Subcutaneous abdominal adipose tissue (tissue), 5 donors: ENCODE data around the gene CXXC5.

Experiments
- H3K27ac ChIP-seq: one replicate; pipeline ENCODE4 v1.7.0; 2013; ENCODE audit warnings: low read depth, mild to moderate bottlenecking, inconsistent platforms, low read length, moderate library complexity
- H3K27me3 ChIP-seq, 5 donors: one replicate each; pipeline ENCODE4 v1.7.0; 2013; ENCODE audit warnings: low read length in 5 of 5, inconsistent platforms in 1 of 5; ENCODE audit not compliant: control insufficient read depth in 5 of 5, insufficient read depth in 4 of 5
- H3K36me3 ChIP-seq, 5 donors: one replicate each; pipeline ENCODE4 v1.7.0; 2013; ENCODE audit warnings: low read length in 5 of 5; ENCODE audit not compliant: control insufficient read depth in 5 of 5, insufficient read depth in 5 of 5
- H3K4me1 ChIP-seq, 5 donors: one replicate each; pipeline ENCODE4 v1.7.0; 2013; ENCODE audit warnings: low read length in 5 of 5, mild to moderate bottlenecking in 3 of 5, moderate library complexity in 1 of 5; ENCODE audit not compliant: control insufficient read depth in 5 of 5, insufficient read depth in 5 of 5
- H3K4me3 ChIP-seq, 5 donors: one replicate each; pipeline ENCODE4 v1.7.0; 2013; ENCODE audit warnings: low read length in 5 of 5, low read depth in 1 of 5
- H3K9ac ChIP-seq, 5 donors: one replicate each; pipeline ENCODE4 v1.7.0; 2013; ENCODE audit warnings: low read length in 5 of 5, mild to moderate bottlenecking in 4 of 5, moderate library complexity in 3 of 5
- H3K9me3 ChIP-seq, 5 donors: one replicate each; pipeline ENCODE4 v1.7.0; 2013; ENCODE audit warnings: low read length in 5 of 5; ENCODE audit not compliant: control insufficient read depth in 5 of 5
- donor health status: healthy.
- donor health status: healthy.
- donor health status: healthy.
- donor health status: healthy.
- donor health status: healthy.

CXXC5 gene

GRCh38 chr5:139637438-139638089, 10.6 kb upstream of the CXXC5 start:
- Histone ChIP-seq H3K9me3 (no peaks in the 10 kb centered on the region), H3K27me3 (no peaks in the 10 kb centered on the region), H3K9ac (peak overlapping the region; percentile 71 to 89 (median 83)), H3K4me1 (peaks cover 22 to 65% (median 59%) of the 10 kb centered on the region in 5 donors), H3K4me3 (peak overlapping the region; percentile 59 to 71 (median 69)), H3K27ac (peak overlapping the region; percentile 97), H3K36me3 (peaks cover 0 to 1% (median 0%) of the 10 kb centered on the region in 5 donors)

- Histone ChIP-seq H3K9me3 (no peaks in the 10 kb centered on the region), H3K4me1 (peaks cover 22 to 70% (median 64%) of the 10 kb centered on the region in 5 donors)
Measured at GRCh38 chr5:139638090-139638735, 9.9 kb upstream of the CXXC5 start.

DNA sequence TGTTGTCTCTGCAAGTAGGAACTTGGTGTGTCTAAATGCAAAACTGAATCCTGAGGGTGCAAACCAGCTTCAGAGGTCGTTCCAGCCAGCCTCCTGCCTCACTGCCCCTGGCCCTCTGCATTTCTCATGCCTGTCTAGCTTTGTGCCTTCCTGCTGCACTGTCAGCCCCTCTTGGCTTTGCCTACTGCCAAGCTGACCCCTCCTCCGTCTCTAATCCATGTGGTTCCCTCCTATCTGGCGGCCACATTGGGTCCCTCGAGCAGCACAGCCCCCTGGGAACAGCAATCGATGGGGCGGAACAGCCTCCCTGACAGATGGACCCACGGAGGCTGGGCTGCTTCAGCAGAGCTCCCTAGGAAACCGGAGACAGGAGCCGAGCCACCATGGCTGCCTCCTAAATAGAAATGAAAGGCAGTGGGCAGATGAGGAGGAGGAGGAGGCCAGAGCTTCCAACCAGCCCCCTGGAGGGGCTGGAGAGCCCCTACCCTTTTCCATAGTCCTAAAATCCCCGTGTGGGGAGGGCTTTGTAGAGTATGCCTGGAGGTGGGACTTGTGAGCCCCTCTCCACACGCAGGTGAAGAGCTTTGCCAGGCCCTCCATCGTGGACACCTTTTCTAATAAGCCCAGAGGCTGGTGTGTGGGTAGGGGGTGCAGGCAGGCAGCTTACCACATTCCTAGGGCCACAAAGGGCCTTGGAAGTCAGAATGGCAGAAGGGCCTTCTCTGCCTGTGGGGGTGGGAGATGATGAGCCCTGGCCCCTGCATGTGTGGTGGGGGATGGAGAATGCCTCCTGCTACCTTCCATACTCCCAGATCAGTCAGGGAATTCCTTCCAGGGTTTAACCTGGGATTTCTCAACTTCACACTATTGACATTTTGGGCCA, 9.2 kb upstream of the CXXC5 start:
- Histone ChIP-seq H3K27ac (peak overlapping the region; percentile 97), H3K27me3 (no peaks in the 10 kb centered on the region), H3K9ac (peak overlapping the region in 3 of 5 donors; percentile 83 to 89 (median 83)), H3K9me3 (no peaks in the 10 kb centered on the region), H3K36me3 (no peaks in the 10 kb centered on the region), H3K4me1 (peaks cover 23 to 74% (median 67%) of the 10 kb centered on the region in 5 donors), H3K4me3 (peak overlapping the region; percentile 31 to 69 (median 64))

More at GRCh38 chr5:139638090-139638735, 9.9 kb upstream of the CXXC5 start:
- peak overlapping the region; percentile 59 to 71 (median 69) for H3K4me3 ChIP-seq
- H3K27me3 ChIP-seq, result no peaks in the 10 kb centered on the region
- peak overlapping the region; percentile 97 for H3K27ac ChIP-seq
- no peaks in the 10 kb centered on the region for H3K36me3 ChIP-seq
- peak overlapping the region; percentile 71 to 89 (median 83) for H3K9ac ChIP-seq

DNA sequence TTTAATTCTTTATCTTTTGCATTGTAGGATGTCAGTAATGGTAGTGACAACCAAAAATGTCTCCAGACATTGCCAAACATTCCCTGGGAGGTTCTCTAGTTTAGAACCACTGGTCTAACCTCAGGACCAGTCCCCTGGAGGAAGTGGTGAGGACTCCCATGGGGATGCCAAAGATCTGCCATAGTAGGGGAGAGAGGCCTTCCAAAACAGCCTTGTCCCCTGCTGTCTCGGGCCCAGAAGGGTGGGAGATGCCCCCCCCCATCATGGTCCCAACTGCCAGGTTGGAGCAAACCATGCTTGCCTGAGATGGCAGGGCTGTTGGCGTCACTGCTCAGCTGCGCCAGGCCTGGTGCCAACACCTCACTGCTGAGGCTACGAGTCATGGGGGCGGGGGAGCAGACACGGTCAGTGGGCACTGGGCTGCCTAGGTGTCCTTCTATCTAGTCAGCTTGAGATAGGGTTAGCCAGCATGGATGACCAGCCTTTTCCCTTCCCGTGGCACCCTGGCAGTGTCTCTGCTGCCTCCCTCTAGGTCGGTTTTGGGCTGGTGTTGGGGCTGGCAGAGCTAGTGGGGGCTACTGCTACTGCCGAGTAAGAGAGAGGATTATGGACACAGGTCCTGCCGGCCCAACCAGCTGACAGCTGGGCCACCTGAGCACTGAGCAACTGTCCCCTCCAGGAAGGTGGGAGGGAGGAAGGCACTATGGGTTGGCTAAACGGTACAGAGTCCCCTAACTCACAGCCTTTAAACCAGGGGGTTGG, 8.3 kb upstream of the CXXC5 start:
- no peak overlapping the region for H3K27ac ChIP-seq
- H3K9me3 ChIP-seq, result no peaks in the 10 kb centered on the region
- no peak overlapping the region for H3K4me3 ChIP-seq
- no peaks in the 10 kb centered on the region for H3K36me3 ChIP-seq
- peaks cover 23 to 79% (median 71%) of the 10 kb centered on the region in 5 donors for H3K4me1 ChIP-seq
- no peaks in the 10 kb centered on the region for H3K27me3 ChIP-seq
- no peak overlapping the region for H3K9ac ChIP-seq

DNA sequence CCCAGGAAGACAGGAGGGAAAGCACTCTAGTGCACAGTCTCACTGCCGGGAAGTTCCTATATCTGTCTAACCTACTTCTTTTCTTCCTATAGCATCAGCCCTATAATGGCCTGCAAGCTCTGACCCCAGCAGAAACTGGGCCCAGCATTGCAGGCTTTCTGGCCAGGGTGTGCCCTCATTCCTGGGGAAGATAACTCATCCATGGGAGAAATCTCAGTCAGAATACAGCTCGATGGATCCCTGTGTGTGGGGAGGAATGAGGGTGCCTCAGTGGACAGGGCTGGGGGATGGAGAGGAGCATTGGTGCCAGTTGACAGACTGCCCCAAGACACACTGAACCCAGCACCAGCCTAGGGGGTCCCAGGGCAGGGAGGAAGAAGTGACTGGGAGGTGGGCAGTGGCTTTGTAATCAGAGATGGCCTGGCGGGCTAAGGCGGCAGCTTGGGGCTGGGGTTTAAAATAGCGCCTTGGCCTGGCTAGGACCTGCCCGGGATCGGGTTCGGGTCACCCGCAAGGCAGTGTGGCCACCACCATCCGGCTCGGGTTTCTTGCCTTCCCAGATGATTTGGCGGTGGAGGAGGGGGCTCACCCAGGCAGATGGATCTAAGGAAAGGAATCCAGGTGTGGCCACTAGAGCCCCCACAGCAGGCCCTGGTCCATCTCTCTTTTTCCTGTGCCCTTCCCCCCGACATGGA, 7.6 kb upstream of the CXXC5 start:
- H3K4me3 ChIP-seq, result no peak overlapping the region
- H3K27ac ChIP-seq, result no peak overlapping the region
- no peaks in the 10 kb centered on the region for H3K27me3 ChIP-seq
- H3K9me3 ChIP-seq, result no peaks in the 10 kb centered on the region
- no peak overlapping the region for H3K9ac ChIP-seq
- H3K36me3 ChIP-seq, result no peaks in the 10 kb centered on the region
- peaks cover 23 to 76% (median 68%) of the 10 kb centered on the region in 5 donors for H3K4me1 ChIP-seq

DNA sequence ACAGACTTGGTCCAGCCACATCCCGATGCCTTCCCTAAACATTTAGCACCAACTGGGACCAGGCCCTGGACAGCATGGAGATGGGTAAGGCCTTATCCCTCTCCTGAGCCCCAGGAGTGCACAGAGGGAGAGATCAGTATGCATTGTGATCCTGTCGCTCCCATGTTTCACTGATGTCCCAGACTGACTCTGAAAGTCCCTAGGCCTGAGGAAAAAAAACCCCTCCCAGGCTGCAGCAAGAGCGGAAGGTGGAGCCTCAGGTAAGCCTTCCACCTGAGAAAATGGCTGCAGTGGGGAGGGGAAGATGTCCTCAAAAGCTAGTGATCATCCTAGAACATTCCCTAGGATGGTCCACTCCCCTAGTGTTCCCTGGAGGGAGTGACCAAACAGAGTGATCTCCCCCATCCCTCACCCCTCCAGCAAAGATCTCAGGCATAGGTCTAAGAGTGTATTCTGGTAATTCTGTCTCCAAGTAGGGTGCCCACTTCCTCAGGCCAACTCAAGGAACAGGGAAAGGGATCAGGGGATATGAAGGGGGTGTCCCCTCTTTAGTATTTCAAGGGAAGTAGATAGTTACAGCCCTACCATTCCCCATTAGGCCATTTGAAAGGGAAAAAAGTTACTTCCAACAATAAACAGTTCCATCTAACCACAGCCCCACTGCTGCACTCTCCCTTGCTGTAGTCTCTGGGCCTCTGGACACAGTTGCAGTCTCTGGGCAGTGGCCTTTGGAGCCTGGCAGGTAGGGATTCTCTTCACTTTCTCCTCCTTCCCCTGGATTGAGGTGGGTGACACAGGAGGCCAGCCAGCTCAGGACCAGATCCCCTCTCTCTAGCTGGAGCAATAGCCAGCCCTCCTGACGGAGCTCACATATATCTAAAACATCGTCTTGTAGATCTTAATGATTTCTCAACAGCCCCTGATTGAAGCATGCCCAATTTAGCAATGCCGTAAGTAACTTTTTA, 6.8 kb upstream of the CXXC5 start:
- Histone ChIP-seq H3K9ac (peak overlapping the region in 1 of 5 donors; percentile 50), H3K27ac (peak overlapping the region; percentile 61), H3K9me3 (no peaks in the 10 kb centered on the region), H3K27me3 (no peaks in the 10 kb centered on the region), H3K4me3 (no peak overlapping the region), H3K36me3 (no peaks in the 10 kb centered on the region), H3K4me1 (peaks cover 17 to 69% (median 60%) of the 10 kb centered on the region in 5 donors)

GRCh38 chr5:139642213-139642612, 5.9 kb upstream of the CXXC5 start:
- no peaks in the 10 kb centered on the region for H3K36me3 ChIP-seq
- no peaks in the 10 kb centered on the region for H3K27me3 ChIP-seq
- H3K4me3 ChIP-seq, result no peak overlapping the region
- H3K9me3 ChIP-seq, result no peaks in the 10 kb centered on the region
- peak overlapping the region in 1 of 5 donors; percentile 50 for H3K9ac ChIP-seq
- peak overlapping the region; percentile 61 for H3K27ac ChIP-seq
- H3K4me1 ChIP-seq, result peaks cover 11 to 68% (median 59%) of the 10 kb centered on the region in 5 donors

GRCh38 chr5:139642891-139643871, 5.0 kb upstream of the CXXC5 start:
- no peaks in the 10 kb centered on the region for H3K27me3 ChIP-seq
- peak overlapping the region in 1 of 5 donors; percentile 17 for H3K9ac ChIP-seq
- H3K9me3 ChIP-seq, result no peaks in the 10 kb centered on the region
- peaks cover 10 to 68% (median 58%) of the 10 kb centered on the region in 5 donors for H3K4me1 ChIP-seq
- no peak overlapping the region for H3K4me3 ChIP-seq
- H3K36me3 ChIP-seq, result no peaks in the 10 kb centered on the region
- H3K27ac ChIP-seq, result no peak overlapping the region
